ENCODE data around the gene GPRASP1.

DNA sequence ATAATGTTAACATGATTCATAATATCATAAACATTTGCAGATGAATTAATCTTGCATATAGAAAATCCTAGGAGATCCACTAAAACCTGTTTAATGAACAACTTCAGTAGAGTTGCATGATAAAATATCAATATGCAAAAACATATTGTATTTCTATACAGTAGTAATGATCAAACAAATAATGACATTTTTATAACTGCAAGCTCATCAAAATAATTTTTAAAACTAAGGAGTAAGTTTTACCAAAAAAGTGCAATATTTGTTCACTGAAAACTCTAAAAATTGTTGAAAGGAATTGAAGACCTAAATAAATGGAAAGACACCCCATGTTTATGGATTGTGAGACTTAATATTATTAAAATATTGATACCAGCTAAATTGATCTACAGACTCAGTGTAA is 45.0 kb downstream of the GPRASP1 start:
- TF ChIP-seq YY1 (IDR thresholded peaks at IDR 0.05) (no peak), SP1 (IDR thresholded peaks at IDR 0.05) (no peak), CTCF (IDR thresholded peaks at IDR 0.05; ENCODE audit: low read depth, low read length, missing input control) (no peak), RAD21 (IDR thresholded peaks at IDR 0.05) (no peak)

Data from liver (tissue), 3 donors.